Lung microvascular endothelial cell (primary cell): ENCODE measurements around the gene UCKL1. TPM values are rescaled to one million over a fixed set of nuclear protein-coding genes. Genes with fewer than 3 reads are reported as not detected.
"Not testable (repeated sequence)": the region's sequence is repeated elsewhere in the genome, so short reads cannot be mapped to it uniquely, and the experiment has no call there.

ENCODE experiments used
- DNase-seq, 2 donors: peaks; one replicate each; pipeline versions ENCODE4 v3.0.0 to v3.0.0-alpha.2; 2010; ENCODE audit warnings: low read depth in 2 of 2
- total RNA-seq: library from RNA; depleted of rRNA; stranded (reverse); fragments of >200 nt; gene quantifications from 2 replicates; pipeline ENCODE4 v1.2.1, GENCODE V29; 2014

The UCKL1 gene
- total RNA-seq: 25.5 and 29.6 TPM in 2 replicates

- peak; percentile 91 to 95 for DNase-seq
Measured at GRCh38 chr20:63955827-63956663, at the start of gene UCKL1. UCKL1 (minus strand) TSS chr20:63956416; CDS start chr20:63956372, 44 bp downstream.

- DNase-seq: no peak
Measured at GRCh38 chr20:64005394-64005793, 49.2 kb upstream of the UCKL1 start.

- no peak for DNase-seq
Measured at GRCh38 chr20:64003960-64004725, 47.9 kb upstream of the UCKL1 start.

GRCh38 chr20:64001607-64002011, 45.4 kb upstream of the UCKL1 start:
- no peak for DNase-seq

GRCh38 chr20:64000906-64001305, 44.7 kb upstream of the UCKL1 start:
- no peak for DNase-seq

GRCh38 chr20:63982937-63983336, 26.7 kb upstream of the UCKL1 start:
- DNase-seq: no peak

GRCh38 chr20:63980806-63981728, 24.9 kb upstream of the UCKL1 start, which contains the start of gene PRPF6:
PRPF6 (plus strand) TSS chr20:63981132; CDS start chr20:63981246, 114 bp downstream.
- DNase-seq: peak; percentile 97

GRCh38 chr20:63980317-63980805, 24.1 kb upstream of the UCKL1 start:
- no peak for DNase-seq

- peak; percentile 33 to 50 for DNase-seq
Measured at GRCh38 chr20:63979557-63980316, 23.5 kb upstream of the UCKL1 start, which contains the start of gene SAMD10. SAMD10 (minus strand) TSS chr20:63979642; CDS start chr20:63979467, 175 bp downstream.

- DNase-seq: no peak
Measured at GRCh38 chr20:63979229-63979556, 23.0 kb upstream of the UCKL1 start.

- DNase-seq: peak; percentile 46 to 62
Measured at GRCh38 chr20:63978319-63979228, 22.4 kb upstream of the UCKL1 start.

GRCh38 chr20:63977739-63978276, 21.6 kb upstream of the UCKL1 start:
- DNase-seq: peak in 1 of 2 donors; percentile 76

GRCh38 chr20:63976980-63977738, 20.9 kb upstream of the UCKL1 start:
- no peak for DNase-seq

- DNase-seq: not testable (repeated sequence)
Measured at GRCh38 chr20:63976511-63976910, 20.3 kb upstream of the UCKL1 start.

GRCh38 chr20:63974402-63975200, 18.4 kb upstream of the UCKL1 start:
- no peak for DNase-seq

GRCh38 chr20:63973636-63974401, 17.6 kb upstream of the UCKL1 start:
- DNase-seq: peak; percentile 87 to 92

GRCh38 chr20:63973160-63973479, 16.9 kb upstream of the UCKL1 start:
- no peak for DNase-seq
